ENCODE data around the gene GMPR. TPM values are rescaled to one million over a fixed set of nuclear protein-coding genes. Genes with fewer than 3 reads are reported as not detected.

GMPR gene
- total RNA-seq, 2 experiments from 2014 or later, result not detected

DNA sequence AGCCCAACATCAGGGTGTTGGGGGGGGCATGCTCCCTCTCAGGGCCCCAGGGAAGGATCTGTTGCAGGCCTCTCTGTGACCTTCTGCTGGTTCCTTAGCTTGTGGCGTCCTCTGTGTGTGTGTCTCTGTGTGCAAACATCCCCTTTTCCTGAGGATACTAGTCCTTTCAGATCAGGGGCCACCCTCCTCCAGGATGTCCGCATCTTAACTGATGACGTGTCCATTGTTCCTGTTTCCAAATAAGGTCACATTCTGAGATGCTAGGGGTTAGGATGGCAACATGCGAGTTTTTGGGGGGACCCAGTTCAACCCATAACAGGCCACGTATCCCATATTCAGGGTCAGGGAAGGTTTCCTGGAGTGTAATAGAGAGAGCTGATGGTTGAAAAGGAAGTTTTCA, 40.9 kb downstream of the GMPR start:
- CTCF ChIA-PET (ENCODE audit: unreplicated experiment), result no interaction called here
- Histone ChIP-seq H3K9me3 (ENCODE audit: low read length) (no peaks in the 10 kb centered on the region), H3K4me2 (ENCODE audit: low read length) (no peak overlapping the region), H3K79me2 (ENCODE audit: insufficient read depth, low read depth, low read length) (no peaks in the 10 kb centered on the region), H3K9me2 (ENCODE audit: insufficient read depth, low read length) (no peaks in the 10 kb centered on the region), H3K4me3 (ENCODE audit: low read depth, low read length, poor library complexity, severe bottlenecking) (no peak overlapping the region), H2AFZ (ENCODE audit: low read length) (no peak overlapping the region), H3K36me3 (ENCODE audit: insufficient read depth, low read length) (no peaks in the 10 kb centered on the region), H3K4me1 (ENCODE audit: insufficient read depth, low read length, poor library complexity, severe bottlenecking) (no peaks in the 10 kb centered on the region), H3K27ac (ENCODE audit: low read depth, low read length, poor library complexity, severe bottlenecking) (no peak overlapping the region), H4K20me1 (ENCODE audit: insufficient read depth, low read length) (no peaks in the 10 kb centered on the region)
- TF ChIP-seq, protein P1, sequence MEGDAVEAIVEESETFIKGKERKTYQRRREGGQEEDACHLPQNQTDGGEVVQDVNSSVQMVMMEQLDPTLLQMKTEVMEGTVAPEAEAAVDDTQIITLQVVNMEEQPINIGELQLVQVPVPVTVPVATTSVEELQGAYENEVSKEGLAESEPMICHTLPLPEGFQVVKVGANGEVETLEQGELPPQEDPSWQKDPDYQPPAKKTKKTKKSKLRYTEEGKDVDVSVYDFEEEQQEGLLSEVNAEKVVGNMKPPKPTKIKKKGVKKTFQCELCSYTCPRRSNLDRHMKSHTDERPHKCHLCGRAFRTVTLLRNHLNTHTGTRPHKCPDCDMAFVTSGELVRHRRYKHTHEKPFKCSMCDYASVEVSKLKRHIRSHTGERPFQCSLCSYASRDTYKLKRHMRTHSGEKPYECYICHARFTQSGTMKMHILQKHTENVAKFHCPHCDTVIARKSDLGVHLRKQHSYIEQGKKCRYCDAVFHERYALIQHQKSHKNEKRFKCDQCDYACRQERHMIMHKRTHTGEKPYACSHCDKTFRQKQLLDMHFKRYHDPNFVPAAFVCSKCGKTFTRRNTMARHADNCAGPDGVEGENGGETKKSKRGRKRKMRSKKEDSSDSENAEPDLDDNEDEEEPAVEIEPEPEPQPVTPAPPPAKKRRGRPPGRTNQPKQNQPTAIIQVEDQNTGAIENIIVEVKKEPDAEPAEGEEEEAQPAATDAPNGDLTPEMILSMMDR (conservative IDR thresholded peaks at IDR 0.05; ENCODE audit: low read length), result no peak
- no peak for TF ChIP-seq EZH2phosphoT487 (IDR thresholded peaks at IDR 0.05; ENCODE audit: borderline replicate concordance, low read depth, low read length)
- DNase-seq (ENCODE audit: low spot score), result no peak
- intact Hi-C loops (cut with micrococcal nuclease; ENCODE audit: unreplicated experiment), result no loop called here
- BruUV-seq (replicated peaks), result no TSS peak
- POLR2A ChIA-PET, result interaction anchor here (1.2 kb wide), 1 partner anchor 22 kb away, joined by 3 read pairs; no protein-coding TSS in a partner anchor

GRCh38 chr6:16282370-16282769, 44.0 kb downstream of the GMPR start:
- Histone ChIP-seq H3K4me3 (ENCODE audit: low read depth, low read length, poor library complexity, severe bottlenecking) (no peak overlapping the region), H3K4me1 (ENCODE audit: insufficient read depth, low read length, poor library complexity, severe bottlenecking) (no peaks in the 10 kb centered on the region), H3K4me2 (ENCODE audit: low read length) (no peak overlapping the region), H2AFZ (ENCODE audit: low read length) (no peak overlapping the region), H3K9me2 (ENCODE audit: insufficient read depth, low read length) (no peaks in the 10 kb centered on the region), H3K27ac (ENCODE audit: low read depth, low read length, poor library complexity, severe bottlenecking) (no peak overlapping the region), H3K9me3 (ENCODE audit: low read length) (no peaks in the 10 kb centered on the region), H3K36me3 (ENCODE audit: insufficient read depth, low read length) (no peaks in the 10 kb centered on the region), H4K20me1 (ENCODE audit: insufficient read depth, low read length) (no peaks in the 10 kb centered on the region), H3K79me2 (ENCODE audit: insufficient read depth, low read depth, low read length) (no peaks in the 10 kb centered on the region)
- TF ChIP-seq, protein P1 (conservative IDR thresholded peaks at IDR 0.05; ENCODE audit: low read length), result no peak
- no peak for TF ChIP-seq EZH2phosphoT487 (IDR thresholded peaks at IDR 0.05; ENCODE audit: borderline replicate concordance, low read depth, low read length)
- BruUV-seq (replicated peaks), result no TSS peak
- intact Hi-C loops (cut with micrococcal nuclease; ENCODE audit: unreplicated experiment), result no loop called here
- no peak for DNase-seq (ENCODE audit: low spot score)
- ChIA-PET POLR2A (no interaction called here), CTCF (ENCODE audit: unreplicated experiment) (no interaction called here)

GRCh38 chr6:16284472-16284871, 46.1 kb downstream of the GMPR start:
- Histone ChIP-seq H3K9me2 (ENCODE audit: insufficient read depth, low read length) (no peaks in the 10 kb centered on the region), H2AFZ (ENCODE audit: low read length) (no peak overlapping the region), H3K9me3 (ENCODE audit: low read length) (no peaks in the 10 kb centered on the region), H4K20me1 (ENCODE audit: insufficient read depth, low read length) (no peaks in the 10 kb centered on the region), H3K4me2 (ENCODE audit: low read length) (no peak overlapping the region), H3K4me1 (ENCODE audit: insufficient read depth, low read length, poor library complexity, severe bottlenecking) (no peaks in the 10 kb centered on the region), H3K4me3 (ENCODE audit: low read depth, low read length, poor library complexity, severe bottlenecking) (no peak overlapping the region), H3K27ac (ENCODE audit: low read depth, low read length, poor library complexity, severe bottlenecking) (no peak overlapping the region), H3K79me2 (ENCODE audit: insufficient read depth, low read depth, low read length) (no peaks in the 10 kb centered on the region), H3K36me3 (ENCODE audit: insufficient read depth, low read length) (no peaks in the 10 kb centered on the region)
- ChIA-PET CTCF (ENCODE audit: unreplicated experiment) (no interaction called here), POLR2A (interaction anchor here (0.6 kb wide), 1 partner anchor 1118 kb away, joined by 5 read pairs; no protein-coding TSS in a partner anchor)
- DNase-seq (ENCODE audit: low spot score), result no peak
- no TSS peak for BruUV-seq (replicated peaks)
- intact Hi-C loops (cut with micrococcal nuclease; ENCODE audit: unreplicated experiment), result no loop called here
- TF ChIP-seq, protein P1 (conservative IDR thresholded peaks at IDR 0.05; ENCODE audit: low read length), result no peak
- no peak for TF ChIP-seq EZH2phosphoT487 (IDR thresholded peaks at IDR 0.05; ENCODE audit: borderline replicate concordance, low read depth, low read length)

All from OCI-LY7 (cell line).